ENCODE data around the gene DIRAS1.

DNA sequence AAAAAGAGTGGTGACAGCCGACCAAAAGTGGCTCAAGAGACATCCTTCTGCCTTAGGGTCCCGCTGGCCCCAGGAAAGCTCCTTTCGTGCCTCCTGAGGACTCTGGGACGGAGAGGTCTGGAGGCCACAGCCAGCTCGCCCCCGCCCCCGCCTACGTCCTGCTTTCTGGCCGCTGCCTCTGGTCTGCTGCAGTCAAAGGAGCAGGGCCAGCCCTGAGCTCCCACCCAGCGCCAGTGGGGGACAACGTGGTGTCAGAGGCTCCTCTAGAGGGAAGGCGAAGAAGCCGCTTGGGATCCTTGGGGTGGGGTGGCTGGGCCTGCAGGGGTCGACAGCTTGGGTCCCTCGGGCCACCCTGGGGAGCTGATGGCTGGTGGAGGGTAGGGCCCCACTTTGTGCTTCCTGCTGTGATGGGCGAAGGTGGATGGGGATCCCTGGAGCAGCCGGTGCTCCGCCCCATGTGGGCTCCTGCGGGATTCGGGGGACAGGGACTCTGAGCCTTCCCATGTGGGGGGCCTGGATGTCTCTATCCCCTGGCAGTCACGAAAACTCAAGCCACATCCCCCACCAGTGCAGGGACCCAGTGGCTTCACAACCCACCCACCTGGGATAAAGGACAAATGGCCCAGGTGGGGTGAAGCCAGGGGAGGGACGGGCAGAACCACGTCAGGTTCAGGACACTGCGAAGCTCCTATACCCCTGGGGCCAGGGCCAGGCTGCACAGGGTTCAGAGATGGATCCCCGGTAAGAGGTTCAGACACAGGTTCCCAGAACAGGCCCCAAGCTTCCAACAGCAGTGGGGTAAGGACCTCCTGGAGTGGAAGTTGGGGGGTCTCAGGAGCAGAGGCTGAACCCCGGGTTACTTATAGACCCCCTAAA lies 9.0 kb upstream of the DIRAS1 start:
- TF ChIP-seq, protein P1, sequence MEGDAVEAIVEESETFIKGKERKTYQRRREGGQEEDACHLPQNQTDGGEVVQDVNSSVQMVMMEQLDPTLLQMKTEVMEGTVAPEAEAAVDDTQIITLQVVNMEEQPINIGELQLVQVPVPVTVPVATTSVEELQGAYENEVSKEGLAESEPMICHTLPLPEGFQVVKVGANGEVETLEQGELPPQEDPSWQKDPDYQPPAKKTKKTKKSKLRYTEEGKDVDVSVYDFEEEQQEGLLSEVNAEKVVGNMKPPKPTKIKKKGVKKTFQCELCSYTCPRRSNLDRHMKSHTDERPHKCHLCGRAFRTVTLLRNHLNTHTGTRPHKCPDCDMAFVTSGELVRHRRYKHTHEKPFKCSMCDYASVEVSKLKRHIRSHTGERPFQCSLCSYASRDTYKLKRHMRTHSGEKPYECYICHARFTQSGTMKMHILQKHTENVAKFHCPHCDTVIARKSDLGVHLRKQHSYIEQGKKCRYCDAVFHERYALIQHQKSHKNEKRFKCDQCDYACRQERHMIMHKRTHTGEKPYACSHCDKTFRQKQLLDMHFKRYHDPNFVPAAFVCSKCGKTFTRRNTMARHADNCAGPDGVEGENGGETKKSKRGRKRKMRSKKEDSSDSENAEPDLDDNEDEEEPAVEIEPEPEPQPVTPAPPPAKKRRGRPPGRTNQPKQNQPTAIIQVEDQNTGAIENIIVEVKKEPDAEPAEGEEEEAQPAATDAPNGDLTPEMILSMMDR (IDR thresholded peaks at IDR 0.05; ENCODE audit: extremely low read depth in 1 of 2, insufficient read depth in 1 of 2, low read depth in 1 of 2, low read length in 2 of 2) = no peak
- TF ChIP-seq POLR2A (IDR thresholded peaks at IDR 0.05; ENCODE audit: low read depth, low read length) (no peak), EZH2 (IDR thresholded peaks at IDR 0.05; ENCODE audit: borderline replicate concordance, low read depth, low read length, severe bottlenecking) (no peak), POLR2AphosphoS5 (IDR thresholded peaks at IDR 0.05; ENCODE audit: insufficient read depth, low read depth, low read length) (no peak), FOS (IDR thresholded peaks at IDR 0.05; ENCODE audit: borderline replicate concordance, insufficient read depth, low read length) (no peak), GATA2 (IDR thresholded peaks at IDR 0.05; ENCODE audit: insufficient read depth, insufficient read length, low read depth, low read length) (no peak), MYC (IDR thresholded peaks at IDR 0.05; ENCODE audit: low read depth, low read length) (no peak), JUN (IDR thresholded peaks at IDR 0.05; ENCODE audit: borderline replicate concordance, insufficient read depth, insufficient read length, low read depth) (no peak)
- TF ChIP-seq, protein P2, sequence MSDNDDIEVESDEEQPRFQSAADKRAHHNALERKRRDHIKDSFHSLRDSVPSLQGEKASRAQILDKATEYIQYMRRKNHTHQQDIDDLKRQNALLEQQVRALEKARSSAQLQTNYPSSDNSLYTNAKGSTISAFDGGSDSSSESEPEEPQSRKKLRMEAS (IDR thresholded peaks at IDR 0.05; ENCODE audit: insufficient read depth, insufficient read length) = no peak
